GM12872 (cell line): ENCODE data around the gene IL31.
A peak's percentile ranks its signal among the peaks of the same experiment; 100 is the strongest.

Experiments used
- TF ChIP-seq, protein P1 (sequence below): IDR thresholded peaks from 3 replicates; pipeline ENCODE4 v1.5.1; 2011; ENCODE audit warnings: low read depth, mild to moderate bottlenecking, low read length, moderate library complexity; ENCODE audit not compliant: insufficient read depth

The IL31 gene

DNA sequence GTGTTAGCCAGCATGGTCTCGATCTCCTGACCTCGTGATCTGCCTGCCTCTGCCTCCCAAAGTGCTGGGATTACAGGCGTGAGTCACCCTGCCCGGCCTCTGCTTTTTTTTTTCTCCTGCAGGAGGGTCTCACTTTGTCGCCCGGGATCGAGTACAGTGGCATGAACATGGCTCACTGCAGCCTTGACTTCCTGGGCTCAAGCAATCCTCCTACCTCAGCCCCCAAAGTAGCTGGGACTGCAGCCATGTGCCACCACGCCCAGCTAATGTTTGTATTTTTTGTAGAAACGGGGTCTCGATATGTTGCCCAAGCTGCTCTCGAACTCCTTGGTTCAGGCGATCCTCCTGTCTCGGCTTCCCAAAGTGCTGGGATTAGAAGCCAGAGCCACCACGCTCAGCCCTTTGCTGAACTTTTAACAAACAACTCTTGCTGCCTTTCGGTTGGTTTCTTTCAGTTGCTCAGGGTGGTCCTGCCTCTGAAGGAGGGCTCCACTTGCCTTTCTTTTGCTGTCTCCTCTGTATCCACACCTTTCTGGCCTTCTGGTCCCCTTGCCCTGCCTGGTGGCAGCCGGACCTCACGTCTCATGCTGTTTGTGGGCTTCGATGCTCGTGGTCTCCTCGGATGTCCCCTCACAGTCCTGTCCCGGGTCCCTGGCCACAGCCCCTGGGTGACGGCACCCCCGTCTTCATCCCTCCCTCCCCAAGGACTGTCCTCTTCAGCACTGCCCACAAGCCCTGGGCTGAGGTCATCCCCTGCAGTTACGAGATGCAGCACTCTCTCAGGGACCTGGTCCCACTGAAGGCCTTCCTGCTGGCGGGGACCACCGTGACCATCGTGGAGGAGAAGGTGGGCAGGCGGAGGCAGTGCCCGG, 25.7 kb upstream of the IL31 start:
- TF ChIP-seq, protein P1, sequence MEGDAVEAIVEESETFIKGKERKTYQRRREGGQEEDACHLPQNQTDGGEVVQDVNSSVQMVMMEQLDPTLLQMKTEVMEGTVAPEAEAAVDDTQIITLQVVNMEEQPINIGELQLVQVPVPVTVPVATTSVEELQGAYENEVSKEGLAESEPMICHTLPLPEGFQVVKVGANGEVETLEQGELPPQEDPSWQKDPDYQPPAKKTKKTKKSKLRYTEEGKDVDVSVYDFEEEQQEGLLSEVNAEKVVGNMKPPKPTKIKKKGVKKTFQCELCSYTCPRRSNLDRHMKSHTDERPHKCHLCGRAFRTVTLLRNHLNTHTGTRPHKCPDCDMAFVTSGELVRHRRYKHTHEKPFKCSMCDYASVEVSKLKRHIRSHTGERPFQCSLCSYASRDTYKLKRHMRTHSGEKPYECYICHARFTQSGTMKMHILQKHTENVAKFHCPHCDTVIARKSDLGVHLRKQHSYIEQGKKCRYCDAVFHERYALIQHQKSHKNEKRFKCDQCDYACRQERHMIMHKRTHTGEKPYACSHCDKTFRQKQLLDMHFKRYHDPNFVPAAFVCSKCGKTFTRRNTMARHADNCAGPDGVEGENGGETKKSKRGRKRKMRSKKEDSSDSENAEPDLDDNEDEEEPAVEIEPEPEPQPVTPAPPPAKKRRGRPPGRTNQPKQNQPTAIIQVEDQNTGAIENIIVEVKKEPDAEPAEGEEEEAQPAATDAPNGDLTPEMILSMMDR: no peak

DNA sequence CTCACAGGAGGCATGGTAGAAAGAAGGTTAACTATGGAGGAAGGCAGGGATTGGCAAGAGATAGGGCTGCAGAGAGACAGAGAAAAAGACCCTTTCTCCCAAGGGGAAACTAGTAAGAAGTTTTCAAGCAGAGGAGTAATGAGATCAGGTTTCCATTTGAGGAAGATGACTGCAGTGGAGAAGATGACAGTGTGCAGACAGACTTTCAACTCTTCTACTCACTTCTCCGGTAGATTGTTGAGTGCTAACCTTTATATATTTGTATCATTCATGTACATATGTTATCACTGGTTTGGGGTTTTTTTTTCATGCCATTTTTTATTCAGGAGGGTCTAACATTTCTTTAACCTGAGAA, 23.6 kb upstream of the IL31 start:
- TF ChIP-seq, protein P1: no peak

DNA sequence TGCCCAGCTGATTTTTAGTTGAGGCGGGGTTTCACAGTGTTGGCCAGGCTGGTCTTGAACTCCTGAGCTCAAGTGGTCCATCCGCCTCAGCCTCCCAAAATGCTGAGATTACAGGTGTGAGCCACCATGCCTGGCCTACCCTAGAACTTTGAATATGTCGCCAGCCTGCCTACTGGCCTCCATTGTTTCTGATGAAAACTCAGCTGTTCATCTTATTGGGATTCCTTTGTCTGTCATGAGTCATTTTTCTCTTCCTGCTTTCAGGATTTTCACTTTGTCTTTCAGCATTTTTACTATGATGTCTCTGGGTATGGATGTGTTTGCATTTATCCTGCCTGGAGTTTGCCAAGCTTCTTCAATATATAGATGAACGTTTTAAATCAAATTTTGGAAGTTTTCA, 21.4 kb upstream of the IL31 start:
- TF ChIP-seq, protein P1: no peak

GRCh38 chr12:122194804-122195203, 20.8 kb upstream of the IL31 start:
- TF ChIP-seq, protein P1: no peak

- TF ChIP-seq, protein P1: no peak
These were observed 18.4 kb upstream of the IL31 start for GRCh38 chr12:122192441-122192840.

DNA sequence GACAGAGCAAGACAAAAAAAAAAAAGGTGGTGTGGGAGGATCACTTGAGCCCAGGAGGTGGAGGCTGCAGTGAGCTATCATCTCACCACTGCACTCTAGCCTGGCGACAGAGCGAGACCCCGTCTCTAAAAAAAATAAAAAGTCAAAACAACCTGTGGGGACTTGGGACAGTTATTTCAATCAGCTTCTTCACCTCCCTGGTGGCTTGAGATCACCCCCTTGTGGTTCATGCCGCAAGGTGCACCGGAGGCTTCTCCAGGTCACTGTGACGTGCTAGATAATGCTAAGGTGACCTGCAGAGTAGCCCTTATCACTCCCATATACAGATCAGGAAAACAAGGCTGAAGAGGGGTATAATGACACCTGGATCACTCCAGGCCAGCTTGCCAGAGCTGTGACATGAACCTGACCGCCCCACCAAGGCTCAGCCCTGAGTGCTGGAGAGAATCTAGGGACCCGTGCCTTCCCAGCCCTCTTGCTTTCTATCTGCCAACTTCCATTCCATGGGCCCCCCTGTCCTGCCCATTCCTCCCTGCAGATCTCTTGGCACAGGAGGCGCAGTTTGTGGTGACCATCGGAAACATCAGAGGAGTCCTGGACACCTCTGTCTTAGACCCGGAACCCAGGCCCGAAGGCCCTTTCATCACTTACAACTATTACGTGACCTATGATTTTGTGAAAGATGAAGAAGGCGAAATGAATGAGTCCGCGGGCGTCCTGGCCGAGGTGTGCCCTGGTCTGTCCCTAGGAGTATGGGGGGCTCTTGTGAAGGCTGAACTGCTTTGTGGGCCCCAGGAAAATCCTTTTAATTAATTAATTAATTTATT, 17.0 kb upstream of the IL31 start:
- TF ChIP-seq, protein P1: peak; percentile 92
